Kidney (tissue), 14 donors: ENCODE data around the gene GID4. TPM values are rescaled to one million over a fixed set of nuclear protein-coding genes. Genes with fewer than 3 reads are reported as not detected.

ENCODE experiments used
- DNase-seq, 5 donors: peaks; one replicate each; pipeline ENCODE4 v3.0.0-alpha.2; 2013 to 2020
- FAIRE-seq: peaks from 2 replicates; lab custom pipeline; 2012; peaks lifted over from hg19 to GRCh38; lab: Jason Lieb, UNC
- H3K27ac ChIP-seq, 2 donors: one replicate each; pipeline ENCODE4 v1.7.0; 2013; ENCODE audit warnings: low read depth in 2 of 2, low read length in 2 of 2, inconsistent platforms in 1 of 2
- H3K27me3 ChIP-seq: one replicate; pipeline ENCODE4 v1.7.1; 2013; ENCODE audit warnings: low read length, inconsistent platforms; ENCODE audit not compliant: control insufficient read depth, insufficient read depth
- H3K36me3 ChIP-seq, 3 donors: one replicate each; pipeline versions ENCODE4 v1.7.0 to v1.7.1; 2013; ENCODE audit warnings: low read length in 3 of 3, control low read depth in 1 of 3, inconsistent platforms in 1 of 3; ENCODE audit not compliant: insufficient read depth in 3 of 3, control insufficient read depth in 2 of 3
- H3K4me1 ChIP-seq, 3 donors: one replicate each; pipeline versions ENCODE4 v1.7.0 to v1.7.1; 2013; ENCODE audit warnings: low read length in 3 of 3, inconsistent platforms in 1 of 3, low read depth in 1 of 3; ENCODE audit not compliant: control insufficient read depth in 2 of 3, insufficient read depth in 2 of 3
- H3K4me3 ChIP-seq, 3 donors: one replicate each; pipeline versions ENCODE4 v1.7.0 to v1.8.1; 2013; ENCODE audit warnings: low read length in 3 of 3, control low read depth in 1 of 3, inconsistent platforms in 1 of 3
- H3K9ac ChIP-seq, 3 donors: one replicate each; pipeline versions ENCODE4 v1.7.0 to v1.7.1; 2013; ENCODE audit warnings: low read length in 3 of 3, control low read depth in 1 of 3, inconsistent platforms in 1 of 3
- H3K9me3 ChIP-seq, 3 donors: one replicate each; pipeline versions ENCODE4 v1.7.0 to v1.7.1; 2013; ENCODE audit warnings: low read length in 3 of 3, control low read depth in 1 of 3, inconsistent platforms in 1 of 3; ENCODE audit not compliant: control insufficient read depth in 2 of 3, insufficient read depth in 1 of 3
- intact Hi-C: fragments of 100-400 bp; cut with DNase I; formaldehyde crosslinking; loops from one replicate; pipeline ENCODE4 v1.11.1; 2022
- polyA plus RNA-seq: library from polyadenylated mRNA; stranded (reverse); fragments of 350-450 nt; fragmentation: Illumina TruSeq; extraction: RNeasy Lipid Tissue Mini Kit (QIAGEN cat#74804); gene quantifications from one replicate; pipeline ENCODE4 v1.2.3, GENCODE V29; 2014; ENCODE audit warnings: low read depth, low replicate concordance; ENCODE audit not compliant: insufficient read depth
- total RNA-seq: library from RNA; stranded (reverse); fragmentation: NEBNext Ultra II Directional; extraction: Animal tissue kit (Norgen Biotek cat#: 25700); gene quantifications from one replicate; pipeline ENCODE4 v1.2.1, GENCODE V29; 2021
- TF ChIP-seq, protein P1 (sequence below): IDR thresholded peaks from 3 replicates; pipeline ENCODE4 v1.5.1; 2012; ENCODE audit warnings: mild to moderate bottlenecking, moderate library complexity, borderline replicate concordance; ENCODE audit not compliant: insufficient read depth; ENCODE audit errors: extremely low read depth
- donor health status: control.
- donor health status: control.
- donor health status: control.
- donor health status: control.
- donor health status: control.
- donor health status: DM: yes; HTN: yes; CAD: no.
- donor health status: Normal renal cell carcinoma (clear cell type).

The GID4 gene
- total and polyA plus RNA-seq, 2 donors from 2014 or later: 3.4 to 8.7 TPM

DNA sequence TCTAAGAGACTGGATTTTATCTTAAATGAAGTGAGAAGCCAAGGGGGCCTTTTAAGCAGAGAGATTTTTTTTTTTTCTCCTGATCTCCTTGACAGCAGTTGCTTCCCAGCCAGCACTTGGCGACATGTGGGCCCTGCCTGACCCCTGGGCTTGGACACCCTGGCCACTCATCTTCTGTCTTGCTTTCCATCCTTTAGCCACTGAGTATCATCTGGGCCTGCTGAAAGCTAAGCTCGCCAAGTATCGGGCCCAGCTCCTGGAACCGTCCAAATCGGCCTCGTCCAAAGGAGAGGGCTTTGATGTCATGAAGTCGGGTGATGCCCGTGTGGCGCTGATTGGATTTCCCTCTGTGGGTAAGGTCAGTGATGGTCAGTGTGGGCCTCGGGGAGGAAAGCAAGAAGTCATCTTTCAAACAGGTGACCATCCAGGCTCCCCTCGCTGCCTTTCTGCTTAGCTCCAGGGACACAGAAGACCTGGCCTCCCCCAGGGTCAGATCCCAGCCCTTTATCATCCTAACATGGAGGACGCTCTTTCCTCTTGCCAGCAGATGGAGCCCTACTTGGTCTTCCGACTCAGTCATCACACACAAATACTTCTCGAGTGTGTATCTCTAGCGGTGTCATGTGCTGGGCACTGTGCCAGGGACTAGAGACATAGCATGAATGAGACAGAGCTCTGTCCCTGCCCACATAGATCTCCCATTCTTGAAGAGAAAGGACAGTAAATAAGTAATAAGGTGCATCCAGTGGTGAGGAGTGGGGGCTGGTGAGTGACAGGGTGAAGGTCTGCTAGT, 54.6 kb downstream of the GID4 start:
- TF ChIP-seq, protein P1, sequence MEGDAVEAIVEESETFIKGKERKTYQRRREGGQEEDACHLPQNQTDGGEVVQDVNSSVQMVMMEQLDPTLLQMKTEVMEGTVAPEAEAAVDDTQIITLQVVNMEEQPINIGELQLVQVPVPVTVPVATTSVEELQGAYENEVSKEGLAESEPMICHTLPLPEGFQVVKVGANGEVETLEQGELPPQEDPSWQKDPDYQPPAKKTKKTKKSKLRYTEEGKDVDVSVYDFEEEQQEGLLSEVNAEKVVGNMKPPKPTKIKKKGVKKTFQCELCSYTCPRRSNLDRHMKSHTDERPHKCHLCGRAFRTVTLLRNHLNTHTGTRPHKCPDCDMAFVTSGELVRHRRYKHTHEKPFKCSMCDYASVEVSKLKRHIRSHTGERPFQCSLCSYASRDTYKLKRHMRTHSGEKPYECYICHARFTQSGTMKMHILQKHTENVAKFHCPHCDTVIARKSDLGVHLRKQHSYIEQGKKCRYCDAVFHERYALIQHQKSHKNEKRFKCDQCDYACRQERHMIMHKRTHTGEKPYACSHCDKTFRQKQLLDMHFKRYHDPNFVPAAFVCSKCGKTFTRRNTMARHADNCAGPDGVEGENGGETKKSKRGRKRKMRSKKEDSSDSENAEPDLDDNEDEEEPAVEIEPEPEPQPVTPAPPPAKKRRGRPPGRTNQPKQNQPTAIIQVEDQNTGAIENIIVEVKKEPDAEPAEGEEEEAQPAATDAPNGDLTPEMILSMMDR: no peak
- Histone ChIP-seq H3K4me3 (no peak overlapping the region), H3K9me3 (no peaks in the 10 kb centered on the region), H3K4me1 (no peaks in the 10 kb centered on the region), H3K36me3 (peaks cover 2 to 25% (median 18%) of the 10 kb centered on the region in 3 donors), H3K27ac (no peak overlapping the region), H3K9ac (no peak overlapping the region), H3K27me3 (no peaks in the 10 kb centered on the region)
- FAIRE-seq (no peak), DNase-seq (peak in 1 of 5 donors; percentile 38)
- intact Hi-C loops: no loop called here

DNA sequence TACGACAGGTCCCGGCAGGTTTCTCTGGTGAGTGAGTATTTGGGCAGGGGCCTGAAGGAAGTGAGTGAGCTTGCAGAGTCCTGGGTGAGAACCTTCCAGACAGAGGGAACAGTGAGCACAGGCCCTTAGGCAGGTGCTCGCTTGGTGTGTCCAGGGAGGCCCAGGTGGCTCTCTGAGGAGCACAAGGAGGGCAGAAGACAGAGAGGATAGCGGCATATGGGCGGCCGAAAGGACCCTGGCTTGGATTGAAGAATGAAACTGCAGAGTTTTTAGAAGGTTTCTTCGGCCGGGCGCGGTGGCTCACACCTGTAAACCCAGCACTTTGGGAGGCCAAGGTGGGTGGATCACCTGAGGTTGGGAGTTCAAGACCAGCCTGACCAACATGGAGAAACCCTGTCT, 55.2 kb downstream of the GID4 start:
- FAIRE-seq: no peak
- Histone ChIP-seq H3K9ac (no peak overlapping the region), H3K4me3 (no peak overlapping the region), H3K27ac (no peak overlapping the region), H3K36me3 (peaks cover 2 to 31% (median 22%) of the 10 kb centered on the region in 3 donors), H3K9me3 (no peaks in the 10 kb centered on the region), H3K27me3 (no peaks in the 10 kb centered on the region), H3K4me1 (no peaks in the 10 kb centered on the region)
- intact Hi-C loops: no loop called here
- no peak for DNase-seq
- TF ChIP-seq, protein P1: no peak

DNA sequence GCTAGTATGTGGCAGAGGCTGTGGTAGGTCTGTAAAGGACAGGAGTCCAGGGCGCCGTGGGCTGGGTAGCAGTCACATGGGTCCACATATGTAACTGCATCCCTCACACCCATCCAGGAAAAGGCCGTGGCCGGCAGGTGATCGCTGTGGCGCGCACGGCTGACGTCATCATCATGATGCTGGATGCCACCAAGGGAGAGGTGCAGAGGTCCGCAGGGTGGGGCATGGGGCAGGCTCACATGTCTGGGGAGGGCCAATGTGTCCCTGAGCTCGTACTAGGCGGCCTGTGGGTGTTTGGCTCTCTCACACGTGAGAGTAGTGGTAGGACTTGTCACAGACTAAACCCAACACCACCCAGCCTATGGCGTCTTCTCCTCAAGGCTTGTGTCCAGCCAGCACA, 60.3 kb downstream of the GID4 start:
- peaks cover 2 to 36% (median 21%) of the 10 kb centered on the region in 3 donors for H3K36me3 ChIP-seq
- TF ChIP-seq, protein P1: no peak

More for the DNA sequence above, 60.3 kb downstream of the GID4 start:
- Histone ChIP-seq H3K27ac (no peak overlapping the region), H3K4me1 (no peaks in the 10 kb centered on the region), H3K9me3 (no peaks in the 10 kb centered on the region), H3K27me3 (no peaks in the 10 kb centered on the region), H3K4me3 (no peak overlapping the region), H3K9ac (no peak overlapping the region)
- DNase-seq (no peak), FAIRE-seq (no peak)
- intact Hi-C loops: no loop called here
